HepG2 (cell line): ENCODE results near the gene DAZAP1. TPM values are rescaled to one million over a fixed set of nuclear protein-coding genes. Genes with fewer than 3 reads are reported as not detected.

ENCODE experiments used
- ATAC-seq: fragments of 200-7000 bp; cut with Tn5 transposase; 3 replicates; pipeline ENCODE4 v1.9.1; 2020; ENCODE audit warnings: mild to moderate bottlenecking, moderate library complexity
- BruUV-seq: library from RNA; stranded (reverse); fragments of 400-500 nt; replicated peaks from 2 replicates; lab custom pipeline; 2021; lab: Mats Ljungman, UMichigan
- CTCF ChIA-PET: fragments of 300-600 bp; formaldehyde crosslinking; extraction: SDS; loops from one replicate; lab custom pipeline; 2021; ENCODE audit warnings: low total read pairs, inconsistent platforms, low intra/inter-chr PET ratio; lab: Yijun Ruan, JAX
- POLR2A ChIA-PET: fragments of 350-600 bp; sonication (Branson Sonifier 250); formaldehyde crosslinking; loops from one replicate; lab custom pipeline; 2020; ENCODE audit warnings: antibody characterized with exemption, inconsistent platforms; lab: Yijun Ruan, JAX
- DNase-seq: peaks from one replicate; pipeline ENCODE4 v3.0.0-alpha.2; 2015; ENCODE audit warnings: low spot score
- FAIRE-seq: peaks from 3 replicates; lab custom pipeline; 2011; peaks lifted over from hg19 to GRCh38; lab: Jason Lieb, UNC
- H2AFZ ChIP-seq: one replicate; pipeline ENCODE4 v1.6.1; 2011; ENCODE audit warnings: low read length, inconsistent platforms
- H3K27ac ChIP-seq: fragments of 300-600 bp; 3 replicates; pipeline ENCODE4 v1.8.0; 2011; ENCODE audit warnings: mixed run types, mild to moderate bottlenecking, mixed read lengths, low read length, inconsistent platforms; ENCODE audit not compliant: insufficient read depth; ENCODE audit errors: extremely low read length
- H3K27me3 ChIP-seq, 2 experiments: fragments of 200-600 bp in 1 of 2; 2 replicates in 1 of 2; 3 replicates in 1 of 2; pipeline versions ENCODE4 v1.6.0 to v1.8.0; 2011; ENCODE audit warnings: low read length in 2 of 2, mild to moderate bottlenecking in 2 of 2, moderate library complexity in 2 of 2, inconsistent platforms in 1 of 2; ENCODE audit not compliant: insufficient read depth in 2 of 2, control insufficient read depth in 1 of 2
- H3K36me3 ChIP-seq, 2 experiments: fragments of 200-600 bp in 1 of 2; replicated peaks in 1 of 2; 2 replicates in 1 of 2; 3 replicates in 1 of 2; pipeline versions ENCODE4 v1.5.1 to v1.8.0; 2011; ENCODE audit warnings: low read length in 2 of 2, inconsistent platforms in 1 of 2; ENCODE audit not compliant: insufficient read depth in 2 of 2, control insufficient read depth in 1 of 2
- H3K4me1 ChIP-seq: 2 replicates; pipeline ENCODE4 v1.5.1; 2012; ENCODE audit warnings: low read length, inconsistent platforms; ENCODE audit not compliant: insufficient read depth
- H3K4me2 ChIP-seq: 2 replicates; pipeline ENCODE4 v1.6.0; 2011; ENCODE audit warnings: low read depth, low read length, inconsistent platforms
- H3K4me3 ChIP-seq, 3 experiments: fragments of 200-600 bp in 1 of 3; sonication (generic), shearing (Covaris generic) in 1 of 3; replicated peaks in 1 of 3; 2 replicates each; pipeline ENCODE4 v1.5.1; 2011 to 2016; ENCODE audit warnings: low read length in 3 of 3, inconsistent platforms in 2 of 3, low read depth in 2 of 3, mild to moderate bottlenecking in 2 of 3, control low read depth in 1 of 3, mixed read lengths in 1 of 3; ENCODE audit not compliant: insufficient read depth in 1 of 3
- H3K79me2 ChIP-seq: one replicate; pipeline ENCODE4 v1.6.1; 2011; ENCODE audit warnings: low read length, inconsistent platforms; ENCODE audit not compliant: insufficient read depth
- H3K9ac ChIP-seq: 2 replicates; pipeline ENCODE4 v1.6.0; 2011; ENCODE audit warnings: mild to moderate bottlenecking, low read depth, low read length, inconsistent platforms; ENCODE audit not compliant: insufficient read depth
- H3K9me3 ChIP-seq: 2 replicates; pipeline ENCODE4 v1.5.1; 2012; ENCODE audit warnings: mild to moderate bottlenecking, low read length
- H4K20me1 ChIP-seq: 2 replicates; pipeline ENCODE4 v1.6.0; 2011; ENCODE audit warnings: inconsistent platforms, mild to moderate bottlenecking, low read length, moderate library complexity; ENCODE audit not compliant: insufficient read depth
- AGO2 ChIP-seq: fragments of 200-400 bp; formaldehyde crosslinking; optimal IDR thresholded peaks from 2 replicates; pipeline ENCODE3; 2017; ENCODE audit warnings: mild to moderate bottlenecking, low read depth, low read length, moderate library complexity
- KMT2B ChIP-seq: IDR thresholded peaks from 2 replicates; pipeline ENCODE4 v1.6.1; 2016; ENCODE audit warnings: missing genetic modification reagents, missing compliant biosample characterization
- NFATC3 ChIP-seq: sonication (generic); formaldehyde crosslinking; IDR thresholded peaks from 2 replicates; pipeline ENCODE4 v1.5.1; 2020; ENCODE audit warnings: mild to moderate bottlenecking, missing genetic modification reagents
- POLR2AphosphoS2 ChIP-seq: IDR thresholded peaks from 2 replicates; pipeline ENCODE4 v1.6.1; 2011; ENCODE audit warnings: low read depth, low read length, improper control_type of control experiment
- RBFOX2 ChIP-seq: fragments of 200-400 bp; formaldehyde crosslinking; IDR thresholded peaks from 2 replicates; pipeline ENCODE4 v1.6.1; 2017; ENCODE audit warnings: low read depth, mild to moderate bottlenecking, low read length
- ZMYM2 ChIP-seq: sonication (generic); formaldehyde crosslinking; IDR thresholded peaks from 2 replicates; pipeline ENCODE4 v1.8.0; 2022; ENCODE audit warnings: mild to moderate bottlenecking, missing genetic modification reagents
- ZZZ3 ChIP-seq: sonication (generic); formaldehyde crosslinking; IDR thresholded peaks from 2 replicates; pipeline ENCODE4 v1.4.0; 2020; ENCODE audit warnings: missing genetic modification reagents, mild to moderate bottlenecking, borderline replicate concordance
- WGBS: methylation state at CpG from one replicate; pipeline ENCODE4 v1.1.6; 2017; ENCODE audit warnings: low lambda C conversion rate; 5-methylcytosine and 5-hydroxymethylcytosine counted together
- in situ Hi-C: cut with HindIII; loops from 2 replicates; pipeline ENCODE4 v1.10.0; 2017; ENCODE audit warnings: low pct_unique_long_range_greater_than_20kb; ENCODE audit not compliant: extremely low pct_ligation_motif_present
- intact Hi-C: fragments of 100-400 bp; cut with micrococcal nuclease; formaldehyde crosslinking; loops from one replicate; pipeline ENCODE4 v1.10.0; 2022; ENCODE audit not compliant: unreplicated experiment
- polyA plus RNA-seq, 8 experiments: library from polyadenylated mRNA; depleted of rRNA in 3 of 8; stranded (reverse) in 7 of 8; unstranded in 1 of 8; fragments of >200 nt; fragmentation: Illumina TruSeq in 4 of 8; extraction: Trizol in 4 of 8; gene quantifications; 2 replicates each; pipeline versions ENCODE4 v1.2.1 to v1.2.3, GENCODE V29; 2011 to 2016; ENCODE audit warnings: low read depth in 4 of 8, missing spikeins in 1 of 8, mixed read lengths in 1 of 8; ENCODE audit not compliant: insufficient read depth in 1 of 8
- total RNA-seq, 5 experiments: library from RNA; depleted of rRNA; stranded (reverse); fragments of >200 nt; fragmentation: Illumina TruSeq; extraction: Trizol; gene quantifications; 2 replicates each; pipeline ENCODE4 v1.2.3, GENCODE V29; 2016; ENCODE audit warnings: low read depth in 1 of 5

The DAZAP1 gene
- total and polyA plus RNA-seq, 2 of the 13 experiments (the other 11 are each of a cell fraction or from before 2014, with no cell fraction given) = 63.3 to 79.2 TPM

- H3K9ac ChIP-seq = no peak overlapping the region
- ChIA-PET CTCF (no interaction called here), POLR2A (interaction anchor here (1.6 kb wide), 1 partner anchor 13 kb away, joined by 5 read pairs; no protein-coding TSS in a partner anchor)
- no peaks in the 10 kb centered on the region for H3K79me2 ChIP-seq
- ATAC-seq (no peak), FAIRE-seq (no peak), DNase-seq (no peak)
- WGBS = 98% methylated on average over 19 of the region's 41 CpGs
- peaks cover 24% of the 10 kb centered on the region for H3K4me1 ChIP-seq
- no peaks in the 10 kb centered on the region for H3K27me3 ChIP-seq
- no peak overlapping the region for H3K4me3 ChIP-seq
- peaks cover 4% of the 10 kb centered on the region for H4K20me1 ChIP-seq
- no peaks in the 10 kb centered on the region for H3K36me3 ChIP-seq
- TF ChIP-seq RBFOX2 (0 out of 2 replicates have a peak, but pooled peaks have one; percentile 17), KMT2B (CRISPR knock-in tag) (no peak)
- in situ Hi-C loops = no loop called here
- intact Hi-C loops = no loop called here
- no peak overlapping the region for H3K4me2 ChIP-seq
- H3K27ac ChIP-seq = no peak overlapping the region
- H3K9me3 ChIP-seq = no peaks in the 10 kb centered on the region
- no peak overlapping the region for H2AFZ ChIP-seq
- no TSS peak for BruUV-seq
Observed at GRCh38 chr19:1466018-1466460, 58.7 kb downstream of the DAZAP1 start.

GRCh38 chr19:1466461-1467214 is 59.3 kb downstream of the DAZAP1 start:
- Histone ChIP-seq H3K27ac (no peak overlapping the region), H3K36me3 (no peaks in the 10 kb centered on the region), H3K79me2 (no peaks in the 10 kb centered on the region), H3K4me1 (peaks cover 25% of the 10 kb centered on the region), H3K9ac (no peak overlapping the region), H3K9me3 (no peaks in the 10 kb centered on the region), H3K4me3 (no peak overlapping the region), H3K27me3 (no peaks in the 10 kb centered on the region), H4K20me1 (peaks cover 10% of the 10 kb centered on the region), H3K4me2 (no peak overlapping the region), H2AFZ (no peak overlapping the region)
- ChIA-PET CTCF (no interaction called here), POLR2A (interaction anchor here (1.6 kb wide), 1 partner anchor 13 kb away, joined by 5 read pairs; no protein-coding TSS in a partner anchor)
- 95% methylated on average over 29 of the region's 70 CpGs for WGBS
- in situ Hi-C loops = no loop called here
- DNase-seq (no peak), ATAC-seq (no peak), FAIRE-seq (no peak)
- intact Hi-C loops = no loop called here
- no peak for TF ChIP-seq NFATC3
- no peak for TF ChIP-seq POLR2AphosphoS2
- TF ChIP-seq AGO2 = peak; percentile 12
- TF ChIP-seq ZMYM2 = no peak
- no peak for TF ChIP-seq ZZZ3 (CRISPR knock-in tag)
- no TSS peak for BruUV-seq
